Transverse colon (tissue), 4 donors: ENCODE measurements around the gene TESK2.
"Not testable (repeated sequence)": the region's sequence is repeated elsewhere in the genome, so short reads cannot be mapped to it uniquely, and the experiment has no call there.

Experiments
- EP300 ChIP-seq: sonication (generic); formaldehyde crosslinking; IDR thresholded peaks from one replicate; pipeline ENCODE4 v1.6.1; 2017; ENCODE audit warnings: antibody characterized with exemption, low read depth
- POLR2A ChIP-seq: fragments of 450-650 bp; IDR thresholded peaks from one replicate; pipeline ENCODE4 v1.6.1; 2016; ENCODE audit warnings: antibody characterized with exemption, mild to moderate bottlenecking, moderate library complexity
- POLR2AphosphoS5 ChIP-seq, 3 donors: sonication (generic); formaldehyde crosslinking; IDR thresholded peaks; one replicate each; pipeline ENCODE4 v1.6.1; 2016; ENCODE audit warnings: antibody characterized with exemption in 3 of 3
- TF ChIP-seq, protein P1 (sequence below), 5 experiments: fragments of 200-600 bp in 3 of 5; fragments of 450-650 bp in 2 of 5; sonication (generic) in 3 of 5; IDR thresholded peaks; 1 replicate in 2 of 5; 2 replicates in 3 of 5; pipeline ENCODE4 v1.5.1; 2016 to 2017; ENCODE audit warnings: antibody characterized with exemption in 5 of 5, inconsistent platforms in 3 of 5, mild to moderate bottlenecking in 2 of 5, moderate library complexity in 1 of 5

DNA sequence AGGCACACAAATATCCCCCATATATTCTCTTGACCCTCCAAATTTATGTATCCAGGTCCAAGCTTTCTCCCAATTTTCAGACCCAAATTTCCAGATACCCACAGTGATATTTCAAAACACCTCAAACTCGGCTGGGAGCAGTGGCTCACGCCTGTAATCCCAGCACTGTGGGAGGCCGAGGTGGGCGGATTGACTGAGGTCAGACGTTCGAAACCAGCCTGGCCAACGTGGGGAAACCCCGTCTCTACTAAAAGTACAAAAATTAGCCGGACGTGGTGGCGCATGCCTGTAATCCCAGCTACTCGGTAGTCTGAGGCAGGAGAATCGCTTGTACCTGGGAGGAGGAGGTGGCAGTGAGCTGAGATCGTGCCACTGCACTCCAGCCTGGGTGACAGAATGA, 1.6 kb downstream of the TESK2 start:
- TF ChIP-seq, protein P1, sequence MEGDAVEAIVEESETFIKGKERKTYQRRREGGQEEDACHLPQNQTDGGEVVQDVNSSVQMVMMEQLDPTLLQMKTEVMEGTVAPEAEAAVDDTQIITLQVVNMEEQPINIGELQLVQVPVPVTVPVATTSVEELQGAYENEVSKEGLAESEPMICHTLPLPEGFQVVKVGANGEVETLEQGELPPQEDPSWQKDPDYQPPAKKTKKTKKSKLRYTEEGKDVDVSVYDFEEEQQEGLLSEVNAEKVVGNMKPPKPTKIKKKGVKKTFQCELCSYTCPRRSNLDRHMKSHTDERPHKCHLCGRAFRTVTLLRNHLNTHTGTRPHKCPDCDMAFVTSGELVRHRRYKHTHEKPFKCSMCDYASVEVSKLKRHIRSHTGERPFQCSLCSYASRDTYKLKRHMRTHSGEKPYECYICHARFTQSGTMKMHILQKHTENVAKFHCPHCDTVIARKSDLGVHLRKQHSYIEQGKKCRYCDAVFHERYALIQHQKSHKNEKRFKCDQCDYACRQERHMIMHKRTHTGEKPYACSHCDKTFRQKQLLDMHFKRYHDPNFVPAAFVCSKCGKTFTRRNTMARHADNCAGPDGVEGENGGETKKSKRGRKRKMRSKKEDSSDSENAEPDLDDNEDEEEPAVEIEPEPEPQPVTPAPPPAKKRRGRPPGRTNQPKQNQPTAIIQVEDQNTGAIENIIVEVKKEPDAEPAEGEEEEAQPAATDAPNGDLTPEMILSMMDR (IDR thresholded peaks at IDR 0.05): not testable (repeated sequence)
- TF ChIP-seq POLR2A; POLR2AphosphoS5 (IDR thresholded peaks at IDR 0.05); EP300: not testable (repeated sequence)
